Measurements from ENCODE around the gene SMIM45.
A peak's percentile ranks its signal among the peaks of the same experiment; 100 is the strongest.
"Not testable (repeated sequence)": the region's sequence is repeated elsewhere in the genome, so short reads cannot be mapped to it uniquely, and the experiment has no call there.

Gene SMIM45

DNA sequence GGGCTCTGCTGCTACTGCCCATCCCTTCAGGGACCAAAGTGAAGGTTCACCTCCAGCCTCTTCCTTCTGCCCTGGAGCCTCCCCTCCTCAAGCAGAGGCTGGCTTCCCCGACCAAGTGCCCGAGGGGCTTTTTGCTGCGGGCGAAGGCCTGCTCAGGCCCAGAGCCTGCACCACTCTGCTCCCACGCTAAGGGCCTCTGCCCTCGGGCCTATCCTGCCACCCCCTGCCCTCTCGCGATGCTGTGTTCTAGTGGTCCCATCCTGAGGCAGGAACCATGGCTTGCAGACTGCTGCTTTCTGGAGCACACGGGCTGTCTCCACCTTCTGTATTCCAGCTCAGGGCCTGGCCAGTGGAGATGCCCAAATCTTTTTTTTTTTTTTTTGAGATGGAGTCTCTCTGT lies 16.4 kb upstream of the SMIM45 start:
- no peak for DNase-seq

- no peak for DNase-seq
Measured at GRCh38 chr22:41936894-41937169, 15.1 kb upstream of the SMIM45 start.

- peak; percentile 79 for DNase-seq
Measured at GRCh38 chr22:41939981-41940831, 11.7 kb upstream of the SMIM45 start.

DNA sequence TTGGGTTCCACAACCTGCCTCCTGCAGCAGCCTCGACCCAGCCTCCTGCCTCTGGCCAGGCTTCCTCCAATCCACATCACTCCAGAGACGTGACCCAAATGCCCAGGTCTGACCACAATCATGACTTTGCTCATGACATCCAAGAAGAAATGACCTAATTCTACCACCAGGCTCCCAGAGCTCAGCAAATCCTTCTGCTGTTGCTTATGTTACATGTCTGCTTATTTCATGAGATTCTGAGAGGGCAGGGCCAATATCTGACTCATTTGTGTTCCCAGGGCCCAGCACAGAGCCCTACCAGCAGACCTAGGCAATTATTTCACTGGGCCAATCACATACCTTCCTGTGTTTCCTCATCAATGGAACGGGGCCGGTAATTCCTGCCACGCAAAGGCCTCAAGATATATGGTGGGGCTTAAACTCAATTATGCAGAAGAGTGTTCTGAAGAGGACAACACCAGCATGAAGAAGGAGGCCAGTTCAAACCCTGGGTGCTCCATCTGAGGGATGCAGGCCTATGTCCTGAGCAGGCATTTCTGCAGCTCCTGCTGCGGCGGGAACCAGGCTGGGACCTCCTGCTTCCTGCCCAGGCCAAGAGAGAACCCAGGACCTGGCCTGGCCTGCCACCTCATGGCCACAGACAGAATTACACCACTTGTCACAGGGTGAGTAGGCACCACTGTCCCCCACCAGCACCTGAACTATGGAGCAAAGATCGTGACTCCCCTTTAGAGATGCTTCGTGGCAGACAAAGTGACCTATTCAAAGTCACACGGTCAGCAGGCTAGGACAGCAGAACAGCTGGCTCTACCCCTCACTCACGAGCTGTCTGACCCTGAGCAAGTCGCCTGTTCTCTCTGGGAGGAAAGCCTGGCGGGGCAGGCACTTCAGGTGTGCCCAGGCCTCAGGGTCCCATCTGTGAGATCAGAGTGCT lies 10.9 kb upstream of the SMIM45 start:
- peak; percentile 74 for DNase-seq

DNA sequence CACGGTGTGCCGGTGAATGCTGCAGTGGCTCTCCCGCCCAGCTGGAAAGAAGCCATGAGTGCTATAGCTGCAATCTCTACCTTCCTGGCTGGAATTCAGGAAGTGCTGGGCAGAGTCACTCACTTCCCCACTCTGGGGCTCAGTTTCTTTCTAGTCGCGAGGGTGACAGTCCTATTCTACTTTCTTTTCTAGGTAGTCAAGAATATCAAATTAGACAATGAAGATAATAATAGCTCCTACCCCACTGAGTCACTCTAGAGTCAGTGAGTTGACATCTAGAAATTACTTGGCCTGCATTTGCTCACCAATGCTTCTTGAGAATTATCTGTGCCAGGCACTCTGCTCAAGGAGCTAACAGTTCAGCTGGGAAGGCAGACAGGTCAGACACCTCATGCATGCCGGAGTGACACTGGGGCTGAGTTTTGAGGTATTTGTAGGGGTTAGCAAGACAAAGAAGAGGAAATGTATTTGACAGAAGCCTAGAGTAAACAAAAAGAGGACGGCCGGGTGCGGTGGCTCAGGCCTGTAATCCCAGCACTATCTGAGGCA lies 8.2 kb upstream of the SMIM45 start:
- no peak for DNase-seq

GRCh38 chr22:41946629-41947423 lies 5.1 kb upstream of the SMIM45 start, which contains the start of gene CENPM:
Gene CENPM (minus strand): TSS chr22:41947152. CDS start chr22:41947076, 76 bp downstream.
- peak; percentile 72 for DNase-seq

DNA sequence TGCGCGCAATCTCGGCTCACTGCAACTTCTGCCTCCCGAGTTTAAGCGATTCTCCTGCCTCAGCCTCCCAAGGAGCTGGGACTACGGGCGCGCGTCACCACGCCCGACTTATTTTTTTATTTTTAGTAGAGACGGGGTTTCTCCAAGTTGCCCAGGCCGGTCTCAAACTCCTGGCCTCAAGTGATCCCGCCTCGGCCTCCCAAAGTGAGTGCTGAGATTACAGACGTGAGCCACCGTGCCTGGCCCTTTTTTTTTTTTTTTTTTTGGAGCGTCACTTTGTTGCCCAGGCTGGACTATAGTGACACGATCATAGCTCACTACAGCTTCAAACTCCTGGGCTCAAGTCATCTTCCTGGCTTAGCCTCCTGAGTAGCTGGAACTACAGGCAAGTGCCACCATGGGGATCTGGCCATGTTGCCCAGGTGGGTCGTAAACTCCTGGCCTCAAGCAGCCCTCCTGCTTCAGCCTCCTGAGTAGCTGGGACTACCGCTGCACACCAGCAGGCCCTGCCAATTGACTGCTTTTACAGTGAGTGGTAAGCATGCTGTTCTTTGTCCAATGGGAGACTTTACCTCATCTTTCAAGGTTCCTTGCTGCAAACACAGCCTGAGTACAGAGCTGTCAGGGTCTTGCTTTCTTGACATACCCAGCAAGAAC lies 4.4 kb upstream of the SMIM45 start:
- no peak for DNase-seq

GRCh38 chr22:41948142-41948541 lies 3.8 kb upstream of the SMIM45 start:
- DNase-seq, result no peak

GRCh38 chr22:41948928-41949296 lies 3.0 kb upstream of the SMIM45 start:
- DNase-seq, result not testable (repeated sequence)

DNA sequence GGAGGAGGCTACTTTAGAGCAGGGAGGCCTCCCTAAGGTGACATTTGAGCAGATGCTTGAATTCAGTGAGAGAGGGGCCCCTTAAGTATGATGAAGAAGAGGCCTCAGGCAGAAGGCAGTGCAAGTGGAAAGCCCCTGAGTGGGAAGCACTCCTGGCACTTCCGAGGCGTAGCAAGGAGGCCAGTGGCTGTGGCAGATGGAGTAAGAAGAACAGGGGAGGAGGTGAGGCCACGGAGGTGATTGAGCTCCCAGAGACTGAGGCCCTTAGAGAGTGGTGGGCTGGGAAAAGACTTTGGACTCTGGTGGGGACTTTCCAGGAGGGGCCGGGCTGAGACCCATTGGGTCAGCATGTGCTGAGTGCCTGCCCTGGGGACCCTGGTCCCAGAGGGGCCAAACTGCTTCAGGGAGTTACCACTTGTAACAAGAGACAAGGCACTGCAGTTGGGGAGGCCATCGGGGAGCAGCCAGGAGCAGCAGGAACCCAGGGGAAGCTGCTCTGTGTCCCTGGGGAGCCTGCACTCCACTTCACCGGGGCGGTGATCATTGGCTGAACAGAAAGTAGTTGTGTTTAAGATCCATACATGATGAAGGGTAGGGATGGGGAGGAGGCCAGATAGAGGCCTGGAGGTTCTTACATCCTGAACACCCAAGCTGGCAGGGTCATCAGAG lies 2.5 kb upstream of the SMIM45 start:
- DNase-seq, result no peak

GRCh38 chr22:41952713-41953112 lies 763 bp downstream of the SMIM45 start:
- DNase-seq, result no peak

- no peak for DNase-seq
Measured at GRCh38 chr22:41957941-41958556, 6.1 kb downstream of the SMIM45 start.

DNA sequence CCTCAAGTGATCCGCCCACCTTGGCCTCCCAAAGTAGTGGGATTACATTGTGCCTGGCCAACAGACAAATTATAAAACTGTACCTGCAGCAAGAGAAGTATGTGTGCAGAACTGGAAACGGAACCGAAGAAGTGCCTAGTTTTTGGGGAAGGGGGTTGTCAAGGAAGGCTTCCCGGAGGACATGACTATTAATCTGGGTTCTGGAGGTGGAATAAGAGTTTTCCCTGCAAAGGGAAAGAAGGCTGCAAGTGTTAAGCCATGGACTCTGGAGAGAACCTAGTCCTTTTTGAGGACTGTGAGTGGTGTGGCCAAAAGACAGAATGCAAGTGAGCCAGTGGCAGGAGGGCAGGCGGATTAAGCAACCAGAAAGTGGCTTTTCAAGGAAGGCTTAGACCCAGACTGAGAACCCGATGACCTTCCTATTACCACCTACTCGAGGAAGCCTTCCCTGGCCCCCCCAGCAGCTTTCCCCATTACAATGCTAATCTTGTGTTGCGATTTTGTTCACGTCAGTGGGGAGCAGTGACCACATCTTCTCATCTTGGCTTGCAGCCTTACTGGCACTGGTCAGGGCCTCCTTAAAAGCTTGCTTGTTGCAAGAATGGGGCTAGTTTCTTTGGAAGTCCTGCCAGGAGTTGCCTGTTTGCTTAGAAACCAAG lies 11.6 kb downstream of the SMIM45 start:
- no peak for DNase-seq

DNA sequence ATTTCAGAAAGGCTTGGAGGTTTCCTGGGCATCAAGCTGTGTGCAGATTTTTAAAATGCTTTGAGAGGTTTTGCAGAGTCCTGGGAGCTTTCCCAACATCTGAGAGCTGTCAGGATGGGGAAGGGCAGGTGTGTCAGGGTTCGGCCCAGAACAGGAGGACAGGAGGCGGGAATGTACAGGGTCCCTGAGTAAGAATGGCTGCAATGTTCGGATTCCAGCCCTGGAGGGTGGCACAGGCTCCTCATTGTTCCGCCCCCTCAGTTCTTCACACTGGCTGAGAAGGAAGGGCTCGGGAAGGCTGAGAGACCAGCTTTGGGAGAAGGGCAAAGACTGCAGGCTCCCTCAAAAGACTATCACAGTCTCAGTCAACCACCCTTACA lies 12.2 kb downstream of the SMIM45 start:
- DNase-seq, result no peak

DNA sequence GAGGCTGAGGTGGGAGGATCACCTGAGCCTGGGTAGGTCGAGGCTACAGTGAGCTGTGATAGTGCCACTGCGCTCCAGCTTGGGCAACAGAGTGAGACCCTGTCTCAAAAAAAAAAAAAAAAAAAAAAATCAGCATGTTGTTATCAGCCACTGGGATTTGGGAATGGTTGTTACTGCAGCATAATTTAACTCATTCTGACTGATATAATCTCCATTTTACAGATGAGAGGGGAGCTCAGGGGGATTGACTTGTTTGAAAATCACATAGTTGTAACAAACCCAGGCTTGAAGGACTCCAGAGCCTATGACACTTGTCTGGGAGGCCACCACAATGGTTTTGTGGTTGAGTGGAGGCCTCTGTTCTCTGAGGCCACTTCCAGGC lies 14.3 kb downstream of the SMIM45 start:
- DNase-seq, result no peak

GRCh38 chr22:41966607-41967240 lies 14.8 kb downstream of the SMIM45 start:
- DNase-seq, result no peak

- DNase-seq, result no peak
Measured at GRCh38 chr22:41968601-41969000, 16.7 kb downstream of the SMIM45 start.

- DNase-seq, result no peak
Measured at GRCh38 chr22:41969110-41969646, 17.2 kb downstream of the SMIM45 start, which contains the start of gene SEPTIN3. Gene SEPTIN3 (plus strand): TSS chr22:41969443. CDS start chr22:41971493, 2,050 bp downstream.

DNA sequence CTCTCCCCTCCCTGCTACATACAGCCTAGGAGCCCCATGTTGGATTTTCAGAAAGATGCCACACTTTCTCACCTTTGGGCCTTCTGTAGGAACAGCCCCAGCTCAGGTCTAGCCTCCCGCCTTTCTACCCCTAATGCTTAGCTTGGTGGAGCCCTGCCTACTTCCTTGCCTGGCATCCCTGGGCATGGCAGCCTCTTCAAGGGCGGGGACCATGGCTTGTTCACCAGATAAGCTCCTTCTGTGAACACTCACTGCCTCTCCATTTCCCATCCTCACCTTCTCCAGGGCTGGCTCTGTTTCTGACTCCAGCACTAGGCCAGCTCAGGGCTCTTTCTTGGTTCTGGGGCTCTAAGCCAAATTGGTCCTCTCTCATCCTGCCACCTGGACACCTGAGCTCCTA lies 18.7 kb downstream of the SMIM45 start:
- no peak for DNase-seq

DNA sequence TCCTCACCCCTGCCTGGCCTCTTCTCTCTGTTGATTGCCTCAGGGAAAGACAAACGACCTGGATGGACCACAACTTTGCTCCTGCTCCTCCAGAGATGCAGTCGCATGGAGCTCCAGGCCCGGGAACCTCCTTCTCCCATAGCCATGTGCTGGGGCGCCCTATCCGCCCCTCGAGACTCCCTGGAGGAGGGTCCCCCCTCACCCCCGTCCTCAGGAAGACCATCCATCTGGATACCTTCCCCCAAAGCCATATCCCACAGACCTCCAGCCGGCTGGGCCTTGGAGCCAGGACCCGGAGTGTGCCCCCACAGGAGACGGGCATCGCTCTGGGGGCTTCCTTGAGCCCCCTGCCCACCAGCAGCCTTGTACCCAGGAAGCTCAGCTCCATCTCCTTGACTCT lies 19.5 kb downstream of the SMIM45 start:
- no peak for DNase-seq
